ENCODE data around the gene HECA.

DNA sequence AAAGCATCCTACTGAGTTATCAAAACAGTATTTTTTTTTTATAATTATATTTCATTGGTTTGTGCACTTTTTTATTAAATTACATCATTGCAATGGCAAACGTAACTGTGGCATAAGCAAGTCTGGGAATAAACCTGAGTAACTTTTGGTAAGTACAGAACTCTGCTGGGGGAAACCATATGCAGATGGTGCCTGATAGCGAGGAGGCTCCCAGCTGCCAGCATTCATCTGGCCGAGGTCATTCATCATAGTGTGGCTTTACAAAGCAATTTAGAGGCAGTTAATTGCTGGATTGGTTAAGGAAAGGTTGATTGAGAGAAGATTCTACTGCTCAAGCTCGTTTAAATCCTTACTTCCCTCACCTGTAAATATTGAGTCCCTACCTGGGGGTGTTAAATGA lies 52.6 kb downstream of the HECA start:
- TF ChIP-seq POLR2AphosphoS5 (IDR thresholded peaks at IDR 0.05; ENCODE audit: low read depth, low read length), result no peak
- no peak for TF ChIP-seq POLR2A (IDR thresholded peaks at IDR 0.05; ENCODE audit: low read depth, low read length)
- no peak for TF ChIP-seq TAF1 (IDR thresholded peaks at IDR 0.05; ENCODE audit: low read depth, low read length)
